HEK293T (cell line): ENCODE results near the gene IQGAP3.

Experiments used
- BHLHE40 ChIP-seq: fragments of 450-650 bp; IDR thresholded peaks from 2 replicates; pipeline ENCODE4 v1.6.1; 2016; ENCODE audit warnings: mild to moderate bottlenecking, moderate library complexity, borderline replicate concordance
- CTBP1 ChIP-seq: fragments of 450-650 bp; IDR thresholded peaks from 2 replicates; pipeline ENCODE4 v1.6.1; 2016; ENCODE audit warnings: borderline replicate concordance
- FOXA1 ChIP-seq: fragments of 450-650 bp; IDR thresholded peaks from 2 replicates; pipeline ENCODE4 v1.6.1; 2016; ENCODE audit warnings: mild to moderate bottlenecking
- FOXM1 ChIP-seq: fragments of 450-650 bp; IDR thresholded peaks from 2 replicates; pipeline ENCODE4 v1.6.1; 2017; ENCODE audit warnings: mild to moderate bottlenecking, borderline replicate concordance
- NFRKB ChIP-seq: fragments of 450-650 bp; IDR thresholded peaks from 2 replicates; pipeline ENCODE4 v1.6.1; 2016; ENCODE audit warnings: mild to moderate bottlenecking, moderate library complexity
- SP1 ChIP-seq: fragments of 450-650 bp; IDR thresholded peaks from 2 replicates; pipeline ENCODE4 v1.6.1; 2017
- SUZ12 ChIP-seq: fragments of 450-650 bp; IDR thresholded peaks from 2 replicates; pipeline ENCODE4 v1.6.1; 2016; ENCODE audit warnings: mild to moderate bottlenecking
- TARDBP ChIP-seq: fragments of 450-650 bp; IDR thresholded peaks from 2 replicates; pipeline ENCODE4 v1.6.1; 2016
- ZNF384 ChIP-seq: fragments of 450-650 bp; IDR thresholded peaks from 2 replicates; pipeline ENCODE4 v1.6.1; 2016

DNA sequence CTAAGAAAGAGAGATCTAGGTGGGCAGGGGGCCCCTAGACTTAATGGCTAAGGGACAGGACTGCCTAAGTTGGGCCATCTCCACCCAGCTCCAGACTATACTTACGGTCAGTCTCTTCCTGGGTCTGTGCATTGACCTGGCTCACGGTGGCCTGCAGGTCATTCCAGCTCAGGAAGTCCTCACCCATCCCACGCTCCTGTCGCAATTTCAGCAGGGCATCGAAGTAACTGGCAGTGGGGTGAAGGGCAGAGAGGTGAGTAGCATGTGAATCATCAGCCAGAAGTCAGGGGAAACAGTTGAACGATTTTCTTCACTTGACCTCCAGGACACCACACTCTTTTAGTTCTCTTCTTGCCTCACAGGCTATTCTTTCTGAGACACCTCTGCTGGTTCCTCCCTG lies 20.5 kb downstream of the IQGAP3 start:
- TF ChIP-seq ZNF384 (no peak), BHLHE40 (no peak), FOXM1 (no peak), SUZ12 (no peak), SP1 (no peak), FOXA1 (no peak), CTBP1 (no peak), NFRKB (no peak), TARDBP (no peak)
